K562 (cell line): ENCODE data around the gene TRIM47. TPM values are rescaled to one million over a fixed set of nuclear protein-coding genes. Genes with fewer than 3 reads are reported as not detected.

Source experiments
- ARID1B ChIP-seq: fragments of 450-650 bp; IDR thresholded peaks from 2 replicates; pipeline ENCODE4 v1.6.1; 2016; ENCODE audit warnings: antibody characterized with exemption, mild to moderate bottlenecking, inconsistent platforms
- ATF7 ChIP-seq: fragments of 450-650 bp; IDR thresholded peaks from 2 replicates; pipeline ENCODE4 v1.7.1; 2014; ENCODE audit warnings: mild to moderate bottlenecking, moderate library complexity
- ILK ChIP-seq: fragments of 450-650 bp; IDR thresholded peaks from 2 replicates; pipeline ENCODE4 v1.6.1; 2016; ENCODE audit warnings: missing genetic modification characterization, low read depth, mild to moderate bottlenecking, missing compliant biosample characterization, moderate library complexity, borderline replicate concordance
- JUNB ChIP-seq: fragments of 450-650 bp; formaldehyde crosslinking; conservative IDR thresholded peaks from 2 replicates; pipeline ENCODE4 v1.4.0; 2020; ENCODE audit warnings: mild to moderate bottlenecking
- MAZ ChIP-seq, 2 experiments: fragments of 450-650 bp in 1 of 2; sonication (generic) in 1 of 2; formaldehyde crosslinking; IDR thresholded peaks in 1 of 2; conservative IDR thresholded peaks in 1 of 2; 2 replicates each; pipeline versions ENCODE4 v1.4.0 to v1.5.0; 2020; ENCODE audit warnings: mild to moderate bottlenecking in 1 of 2, missing genetic modification reagents in 1 of 2
- MCM2 ChIP-seq: fragments of 450-650 bp; IDR thresholded peaks from 2 replicates; pipeline ENCODE4 v1.6.1; 2017; ENCODE audit warnings: low read depth, mild to moderate bottlenecking
- MLLT1 ChIP-seq, 2 experiments: fragments of 450-650 bp; IDR thresholded peaks; 2 replicates each; pipeline ENCODE4 v1.6.1; 2016
- MXD1 ChIP-seq: fragments of 250-450 bp; sonication (Bioruptor Pico); IDR thresholded peaks from 2 replicates; pipeline ENCODE4 v1.8.0; 2021; ENCODE audit warnings: borderline replicate concordance, mild to moderate bottlenecking, moderate library complexity; ENCODE audit not compliant: poor library complexity, severe bottlenecking
- NUFIP1 ChIP-seq: fragments of 450-650 bp; IDR thresholded peaks from 2 replicates; pipeline ENCODE4 v1.6.1; 2018; ENCODE audit not compliant: partially characterized antibody
- PHF20 ChIP-seq: fragments of 450-650 bp; IDR thresholded peaks from 2 replicates; pipeline ENCODE4 v1.6.1; 2018; ENCODE audit not compliant: partially characterized antibody
- RBFOX2 ChIP-seq: fragments of 200-400 bp; formaldehyde crosslinking; IDR thresholded peaks from 2 replicates; pipeline ENCODE4 v1.6.1; 2017; ENCODE audit warnings: low read depth, mild to moderate bottlenecking, low read length, moderate library complexity
- RBM39 ChIP-seq: fragments of 200-400 bp; formaldehyde crosslinking; optimal IDR thresholded peaks from 2 replicates; pipeline ENCODE3; 2018; ENCODE audit warnings: low read depth, low read length
- SFPQ ChIP-seq: fragments of 200-400 bp; formaldehyde crosslinking; IDR thresholded peaks from 2 replicates; pipeline ENCODE4 v1.6.1; 2017; ENCODE audit warnings: mild to moderate bottlenecking, low read depth, low read length, moderate library complexity
- SRF ChIP-seq, 2 experiments: fragments of 250-450, 450-650 bp in 1 of 2; sonication (Bioruptor Pico) in 1 of 2; sonication (generic) in 1 of 2; formaldehyde crosslinking; IDR thresholded peaks; 2 replicates each; pipeline versions ENCODE4 v1.5.0 to v1.5.1; 2020 to 2022; ENCODE audit warnings: mild to moderate bottlenecking in 1 of 2, missing genetic modification reagents in 1 of 2
- SRSF7 ChIP-seq: fragments of 200-400 bp; formaldehyde crosslinking; optimal IDR thresholded peaks from 2 replicates; pipeline ENCODE3; 2017; ENCODE audit warnings: mild to moderate bottlenecking, low read depth, low read length
- UBTF ChIP-seq, 2 experiments: IDR thresholded peaks; 2 replicates each; pipeline ENCODE4 v1.6.1; 2012; ENCODE audit warnings: improper control_type of control experiment in 2 of 2, low read depth in 2 of 2, low read length in 2 of 2, borderline replicate concordance in 1 of 2
- ZNF212 ChIP-seq: fragments of 450-650 bp; formaldehyde crosslinking; IDR thresholded peaks from 2 replicates; pipeline ENCODE4 v1.4.0; 2020; ENCODE audit warnings: mild to moderate bottlenecking
- ZNF23 ChIP-seq: fragments of 250-450 bp; sonication (Bioruptor Pico); IDR thresholded peaks from 2 replicates; pipeline ENCODE4 v1.4.0; 2020; ENCODE audit warnings: mild to moderate bottlenecking
- ZNF24 ChIP-seq: fragments of 450-650 bp; IDR thresholded peaks from 2 replicates; pipeline ENCODE4 v1.6.1; 2016
- ZNF696 ChIP-seq: fragments of 250-450 bp; sonication (Bioruptor Pico); conservative IDR thresholded peaks from 2 replicates; pipeline ENCODE4 v1.4.0; 2020; ENCODE audit warnings: mild to moderate bottlenecking, moderate library complexity
- ZNF79 ChIP-seq: fragments of 250-450 bp; sonication (Bioruptor Pico); IDR thresholded peaks from 2 replicates; pipeline ENCODE4 v1.4.0; 2020; ENCODE audit warnings: low read depth, mild to moderate bottlenecking, moderate library complexity
- polyA plus RNA-seq, 8 experiments: library from polyadenylated mRNA; depleted of rRNA in 4 of 8; stranded (reverse) in 5 of 8; unstranded in 3 of 8; fragments of >200 nt; fragmentation: Nextera tagmentation in 2 of 8; fragmentation: Illumina TruSeq in 1 of 8; extraction: Ambion mirVana in 2 of 8; extraction: Trizol in 1 of 8; gene quantifications; 2 replicates each; pipeline versions ENCODE4 v1.2.1 to v1.2.3, GENCODE V29; 2011 to 2014; ENCODE audit warnings: inconsistent platforms in 1 of 8, missing spikeins in 1 of 8
- total RNA-seq, 7 experiments: library from RNA; depleted of rRNA in 6 of 7; stranded (reverse); fragments of >200 nt in 6 of 7; fragmentation: Illumina TruSeq in 2 of 7; extraction: Trizol in 2 of 7; gene quantifications; 2 replicates each; pipeline versions ENCODE4 v1.2.1 to v1.2.3, GENCODE V29; 2011 to 2021; ENCODE audit warnings: low replicate concordance in 1 of 7
- TF ChIP-seq, protein P1 (sequence below): fragments of 250-450 bp; sonication (Bioruptor Pico); IDR thresholded peaks from 2 replicates; pipeline ENCODE4 v1.6.1; 2021; ENCODE audit warnings: mild to moderate bottlenecking

Gene TRIM47
- total and polyA plus RNA-seq, 9 of the 15 experiments (the other 6 are each of a cell fraction or from before 2014, with no cell fraction given), result 0.56 to 6.1 (median 3.2) TPM

GRCh38 chr17:75877752-75878173, 618 bp downstream of the TRIM47 start (continued):
- TF ChIP-seq RBM39, result no peak
- no peak; a peak in 1 of 4 replicates for TF ChIP-seq MAZ (CRISPR knock-in tag; conservative IDR thresholded peaks at IDR 0.05 in 1 of 2, IDR thresholded peaks at IDR 0.05 in 1 of 2)
- TF ChIP-seq MCM2, result no peak
- TF ChIP-seq ZNF79 (CRISPR knock-in tag), result no peak
- TF ChIP-seq, protein P1, sequence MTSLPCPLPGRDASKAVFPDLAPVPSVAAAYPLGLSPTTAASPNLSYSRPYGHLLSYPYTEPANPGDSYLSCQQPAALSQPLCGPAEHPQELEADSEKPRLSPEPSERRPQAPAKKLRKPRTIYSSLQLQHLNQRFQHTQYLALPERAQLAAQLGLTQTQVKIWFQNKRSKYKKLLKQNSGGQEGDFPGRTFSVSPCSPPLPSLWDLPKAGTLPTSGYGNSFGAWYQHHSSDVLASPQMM, result no peak
- no peak for TF ChIP-seq ZNF24
- TF ChIP-seq ZNF696 (CRISPR knock-in tag), result no peak
- 0 out of 2 replicates have a peak, but pooled peaks have one; percentile 16 for TF ChIP-seq RBFOX2
- no peak for TF ChIP-seq MXD1 (CRISPR knock-in tag)
- no peak for TF ChIP-seq NUFIP1
- no peak for TF ChIP-seq JUNB (CRISPR knock-in tag)
- no peak for TF ChIP-seq UBTF (IDR thresholded peaks at IDR 0.05; ENCODE audit: borderline replicate concordance in 1 of 2, low read depth in 2 of 2, low read length in 2 of 2)
- TF ChIP-seq SRF (CRISPR knock-in tag; IDR thresholded peaks at IDR 0.05), result no peak
- TF ChIP-seq SFPQ, result no peak
- no peak for TF ChIP-seq MLLT1 (IDR thresholded peaks at IDR 0.05)
- no peak for TF ChIP-seq SRSF7
- TF ChIP-seq ATF7, result no peak
- no peak for TF ChIP-seq ILK
- no peak for TF ChIP-seq ARID1B
- no peak for TF ChIP-seq ZNF23 (CRISPR knock-in tag)
- TF ChIP-seq PHF20, result no peak
- no peak for TF ChIP-seq ZNF212 (CRISPR knock-in tag)
